Stimulated activated CD4-positive, alpha-beta T cell treated with anti-CD3 and anti-CD28 coated beads, TNF-alpha, amount 100 ng/mL, for 48 hours (primary cell): Measurements from ENCODE around the gene TSPAN8.
"Not testable (repeated sequence)": the region's sequence is repeated elsewhere in the genome, so short reads cannot be mapped to it uniquely, and the experiment has no call there.

Experiments used
- DNase-seq, 3 donors: peaks; one replicate each; pipeline ENCODE4 v3.0.0-alpha.2; 2020; ENCODE audit warnings: low read depth in 3 of 3

TSPAN8 gene

GRCh38 chr12:71129364-71129763 is 28.4 kb downstream of the TSPAN8 start:
- no peak for DNase-seq

GRCh38 chr12:71128191-71128788 is 29.5 kb downstream of the TSPAN8 start:
- no peak for DNase-seq

- DNase-seq, result no peak
These were observed 31.9 kb downstream of the TSPAN8 start for GRCh38 chr12:71125949-71126348.

GRCh38 chr12:71125515-71125914 is 32.3 kb downstream of the TSPAN8 start:
- no peak for DNase-seq

GRCh38 chr12:71124835-71125460 is 32.9 kb downstream of the TSPAN8 start:
- no peak for DNase-seq

- DNase-seq, result not testable (repeated sequence)
These were observed 44.7 kb downstream of the TSPAN8 start for GRCh38 chr12:71113148-71113547.

GRCh38 chr12:71109834-71110233 is 48.0 kb downstream of the TSPAN8 start:
- DNase-seq, result no peak

GRCh38 chr12:71108355-71108754 is 49.4 kb downstream of the TSPAN8 start:
- no peak for DNase-seq

- DNase-seq, result no peak
These were observed 49.9 kb downstream of the TSPAN8 start for GRCh38 chr12:71107936-71108335.

- no peak for DNase-seq
These were observed 51.8 kb downstream of the TSPAN8 start for GRCh38 chr12:71105956-71106355.

- no peak for DNase-seq
These were observed 65.5 kb downstream of the TSPAN8 start for GRCh38 chr12:71092290-71092689.

- DNase-seq, result no peak
These were observed 66.8 kb downstream of the TSPAN8 start for GRCh38 chr12:71090971-71091370.

GRCh38 chr12:71085575-71085974 is 72.2 kb downstream of the TSPAN8 start:
- DNase-seq, result no peak

GRCh38 chr12:71075743-71076142 is 82.1 kb downstream of the TSPAN8 start:
- no peak for DNase-seq
